Sigmoid colon (tissue), 4 donors: ENCODE measurements around the gene MYO7B.

Source experiments
- POLR2A ChIP-seq, 2 donors: fragments of 450-650 bp; IDR thresholded peaks; one replicate each; pipeline ENCODE4 v1.6.1; 2016; ENCODE audit warnings: antibody characterized with exemption in 2 of 2, mild to moderate bottlenecking in 2 of 2, moderate library complexity in 2 of 2
- POLR2AphosphoS5 ChIP-seq, 4 donors: sonication (generic); formaldehyde crosslinking; IDR thresholded peaks; one replicate each; pipeline ENCODE4 v1.6.1; 2017; ENCODE audit warnings: antibody characterized with exemption in 4 of 4

DNA sequence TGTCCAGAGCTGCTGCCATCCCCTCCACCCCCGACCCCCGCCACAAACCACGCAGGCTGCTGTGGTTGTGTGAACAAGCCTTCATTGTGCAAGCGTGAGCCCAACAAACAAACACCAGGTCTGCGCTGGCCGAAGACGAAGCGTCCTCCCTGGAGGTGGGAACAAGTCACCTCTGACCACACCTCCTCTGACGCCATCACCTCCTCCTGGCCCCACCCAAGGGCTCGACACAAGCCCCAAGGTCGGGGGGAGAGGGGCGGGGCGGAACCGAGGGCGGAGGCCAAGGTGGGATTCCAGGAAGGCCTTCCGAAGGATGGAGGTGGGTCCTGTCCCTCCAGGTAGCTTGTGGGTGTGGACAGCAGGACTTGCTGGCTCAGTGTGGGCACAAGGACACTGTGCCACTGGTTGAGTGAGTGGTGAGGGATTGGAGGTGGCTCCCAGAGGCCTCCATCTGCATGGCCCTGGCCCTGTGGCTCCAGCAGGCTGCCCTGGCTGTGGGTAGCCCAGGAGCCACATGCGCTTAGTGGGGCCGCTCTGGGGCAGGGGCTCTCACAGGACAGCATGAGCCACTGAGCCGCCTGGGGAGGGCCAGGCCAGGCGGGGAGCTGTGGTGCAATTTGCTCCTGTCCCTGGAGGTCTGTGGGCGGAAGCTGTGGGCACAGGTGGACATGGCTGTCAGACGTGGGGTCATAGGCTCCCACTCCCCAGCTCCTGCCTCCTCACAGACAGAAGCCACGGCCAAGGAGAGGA lies 103.1 kb downstream of the MYO7B start:
- TF ChIP-seq POLR2A (IDR thresholded peaks at IDR 0.05) (no peak), POLR2AphosphoS5 (IDR thresholded peaks at IDR 0.05) (peak; percentile 11 to 43 (median 28))
